GM19025 (cell line): Measurements from ENCODE around the gene ARHGAP10.
"Not testable (repeated sequence)": the region's sequence is repeated elsewhere in the genome, so short reads cannot be mapped to it uniquely, and the experiment has no call there.

Source experiments
- ATAC-seq: cut with Tn5 transposase; IDR thresholded peaks from one replicate; pipeline ENCODE4 v1.9.1; 2021; ENCODE audit warnings: mild to moderate bottlenecking, low read depth, moderate library complexity; ENCODE audit not compliant: unreplicated experiment

Gene ARHGAP10

GRCh38 chr4:147791865-147792264 is 60.0 kb downstream of the ARHGAP10 start:
- ATAC-seq, result no peak

- no peak for ATAC-seq
These were observed 61.9 kb downstream of the ARHGAP10 start for GRCh38 chr4:147793569-147794313.

GRCh38 chr4:147794314-147794680 is 62.4 kb downstream of the ARHGAP10 start:
- no peak for ATAC-seq

- ATAC-seq, result peak; percentile 81
These were observed 63.0 kb downstream of the ARHGAP10 start for GRCh38 chr4:147794787-147795413.

GRCh38 chr4:147799057-147799456 is 67.2 kb downstream of the ARHGAP10 start:
- not testable (repeated sequence) for ATAC-seq

- peak; percentile 96 for ATAC-seq
These were observed 68.2 kb downstream of the ARHGAP10 start for GRCh38 chr4:147799986-147800555.

GRCh38 chr4:147801820-147802219 is 69.9 kb downstream of the ARHGAP10 start:
- ATAC-seq, result no peak

GRCh38 chr4:147802346-147802745 is 70.5 kb downstream of the ARHGAP10 start:
- ATAC-seq, result no peak

GRCh38 chr4:147805946-147806345 is 74.1 kb downstream of the ARHGAP10 start:
- ATAC-seq, result no peak

GRCh38 chr4:147808447-147808846 is 76.6 kb downstream of the ARHGAP10 start:
- ATAC-seq, result no peak

- ATAC-seq, result no peak
These were observed 77.3 kb downstream of the ARHGAP10 start for GRCh38 chr4:147809211-147809610.

- no peak for ATAC-seq
These were observed 80.0 kb downstream of the ARHGAP10 start for GRCh38 chr4:147811878-147812277.

GRCh38 chr4:147813109-147813773 is 81.4 kb downstream of the ARHGAP10 start:
- no peak for ATAC-seq

GRCh38 chr4:147813973-147814372 is 82.1 kb downstream of the ARHGAP10 start:
- no peak for ATAC-seq

- no peak for ATAC-seq
These were observed 82.5 kb downstream of the ARHGAP10 start for GRCh38 chr4:147814376-147814775.

GRCh38 chr4:147815741-147816140 is 83.9 kb downstream of the ARHGAP10 start:
- ATAC-seq, result no peak

GRCh38 chr4:147816382-147817254 is 84.7 kb downstream of the ARHGAP10 start:
- ATAC-seq, result no peak

- no peak for ATAC-seq
These were observed 89.1 kb downstream of the ARHGAP10 start for GRCh38 chr4:147820975-147821374.

GRCh38 chr4:147821555-147821954 is 89.7 kb downstream of the ARHGAP10 start:
- peak; percentile 58 for ATAC-seq

GRCh38 chr4:147822128-147822527 is 90.2 kb downstream of the ARHGAP10 start:
- peak; percentile 9 for ATAC-seq
